Common myeloid progenitor, CD34-positive (primary cell): ENCODE results near the gene HOPX.
"Not testable (repeated sequence)": the region's sequence is repeated elsewhere in the genome, so short reads cannot be mapped to it uniquely, and the experiment has no call there.

Source experiments
- CTCF ChIA-PET: fragments of 350-600 bp; sonication (Branson Sonifier 250); formaldehyde crosslinking; loops from one replicate; lab custom pipeline; 2021; ENCODE audit warnings: antibody characterized with exemption; lab: Charles Lee
- POLR2A ChIA-PET: fragments of 350-600 bp; sonication (Branson Sonifier 250); formaldehyde crosslinking; loops from one replicate; lab custom pipeline; 2021; ENCODE audit warnings: antibody characterized with exemption; lab: Charles Lee
- DNase-seq, 3 donors: peaks; one replicate each; pipeline versions ENCODE4 v3.0.0 to v3.0.0-alpha.2; 2013
- H3K27ac ChIP-seq, 2 experiments: 1 replicate in 1 of 2; 2 replicates in 1 of 2; pipeline ENCODE4 v1.7.0; 2013; ENCODE audit warnings: inconsistent platforms in 2 of 2, low read length in 2 of 2, mild to moderate bottlenecking in 2 of 2, low read depth in 1 of 2, moderate library complexity in 1 of 2; ENCODE audit not compliant: severe bottlenecking in 2 of 2, insufficient read depth in 1 of 2, poor library complexity in 1 of 2
- H3K27me3 ChIP-seq, 5 experiments: replicated peaks in 2 of 5; 1 replicate in 3 of 5; 2 replicates in 2 of 5; pipeline versions ENCODE4 v1.6.1 to v1.7.0; 2013; ENCODE audit warnings: low read length in 4 of 5, mild to moderate bottlenecking in 2 of 5, moderate library complexity in 2 of 5, inconsistent platforms in 1 of 5; ENCODE audit not compliant: insufficient read depth in 5 of 5, control insufficient read depth in 4 of 5
- H3K36me3 ChIP-seq, 4 experiments: 1 replicate in 2 of 4; 2 replicates in 2 of 4; pipeline versions ENCODE4 v1.6.1 to v1.7.0; 2013; ENCODE audit warnings: low read length in 3 of 4, control low read depth in 1 of 4, mild to moderate bottlenecking in 1 of 4; ENCODE audit not compliant: control insufficient read depth in 4 of 4, insufficient read depth in 4 of 4
- H3K4me1 ChIP-seq, 4 experiments: 1 replicate in 3 of 4; 2 replicates in 1 of 4; pipeline versions ENCODE4 v1.6.1 to v1.7.1; 2013; ENCODE audit warnings: low read length in 3 of 4, mild to moderate bottlenecking in 3 of 4, control low read depth in 1 of 4, inconsistent platforms in 1 of 4, moderate library complexity in 1 of 4; ENCODE audit not compliant: control insufficient read depth in 4 of 4, insufficient read depth in 4 of 4; ENCODE audit errors: control extremely low read depth in 1 of 4
- H3K4me3 ChIP-seq, 7 experiments: 1 replicate in 4 of 7; 2 replicates in 3 of 7; pipeline versions ENCODE4 v1.5.1 to v1.7.0; 2013; ENCODE audit warnings: mild to moderate bottlenecking in 7 of 7, low read length in 6 of 7, moderate library complexity in 6 of 7, inconsistent platforms in 2 of 7, low read depth in 2 of 7, control low read depth in 1 of 7; ENCODE audit not compliant: insufficient read depth in 4 of 7, control insufficient read depth in 1 of 7; ENCODE audit errors: extremely low read depth in 1 of 7
- H3K9me3 ChIP-seq, 5 experiments: 1 replicate in 4 of 5; 2 replicates in 1 of 5; pipeline versions ENCODE4 v1.6.1 to v1.7.1; 2013; ENCODE audit warnings: low read length in 4 of 5, mild to moderate bottlenecking in 2 of 5, inconsistent platforms in 1 of 5, low read depth in 1 of 5, moderate library complexity in 1 of 5; ENCODE audit not compliant: control insufficient read depth in 4 of 5, insufficient read depth in 2 of 5; ENCODE audit errors: control extremely low read depth in 1 of 5
- WGBS: methylation state at CpG from one replicate; pipeline ENCODE4 v1.1.5; 2013; ENCODE audit not compliant: insufficient coverage; 5-methylcytosine and 5-hydroxymethylcytosine counted together

HOPX gene

DNA sequence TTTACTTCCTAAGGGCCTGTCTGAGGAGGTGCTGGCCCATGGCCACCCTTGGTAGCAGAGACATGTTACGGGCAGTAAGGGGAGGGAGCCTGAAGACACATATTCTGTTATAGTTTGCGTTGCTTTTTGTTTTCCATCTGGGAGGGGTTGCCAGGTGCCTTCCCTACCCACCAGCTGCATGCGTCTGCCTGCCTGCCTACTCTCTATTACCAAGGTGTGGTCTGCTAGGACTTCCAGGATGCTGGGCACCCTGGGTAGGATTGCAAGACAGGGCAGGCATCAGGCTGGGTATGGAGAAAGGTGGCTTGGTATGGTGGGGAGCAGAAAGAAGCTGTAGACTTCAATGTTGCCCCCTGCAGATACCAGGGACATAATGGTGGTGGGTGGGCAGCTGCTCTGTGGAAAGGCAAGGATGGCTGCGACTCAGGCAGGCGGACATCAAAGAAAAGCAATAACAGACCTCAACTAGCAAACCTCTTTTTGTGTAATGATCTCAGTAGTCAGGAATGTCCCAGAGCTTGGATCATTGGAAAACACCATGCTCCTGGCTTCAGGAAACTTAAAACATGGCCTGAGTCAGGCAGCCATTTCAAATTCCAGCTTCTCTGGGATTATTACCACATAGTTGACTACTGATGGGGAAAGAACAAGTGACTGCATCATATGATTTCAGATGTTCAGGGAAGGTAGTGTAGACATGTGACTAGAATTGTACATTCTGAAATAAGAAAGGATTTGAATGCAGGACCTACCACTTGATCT, 67.8 kb downstream of the HOPX start:
- ChIA-PET CTCF (interaction anchor here (0.6 to 1.1 kb wide), 4 partner anchors 12 to 319 kb away, joined by 3 to 4 read pairs (median 3); no protein-coding TSS in a partner anchor), POLR2A (interaction anchor here (1.0 kb wide), 1 partner anchor 9 kb away, joined by 3 read pairs; no protein-coding TSS in a partner anchor)
- no peak for DNase-seq
- 100% methylated on average over 4 of the region's 5 CpGs for WGBS
- Histone ChIP-seq H3K4me1 (peaks cover 0 to 3% (median 0%) of the 10 kb centered on the region in 4 experiments), H3K27ac (no peak overlapping the region), H3K9me3 (peaks cover 0 to 3% (median 0%) of the 10 kb centered on the region in 5 experiments), H3K4me3 (no peak overlapping the region), H3K27me3 (no peaks in the 10 kb centered on the region), H3K36me3 (no peaks in the 10 kb centered on the region)

DNA sequence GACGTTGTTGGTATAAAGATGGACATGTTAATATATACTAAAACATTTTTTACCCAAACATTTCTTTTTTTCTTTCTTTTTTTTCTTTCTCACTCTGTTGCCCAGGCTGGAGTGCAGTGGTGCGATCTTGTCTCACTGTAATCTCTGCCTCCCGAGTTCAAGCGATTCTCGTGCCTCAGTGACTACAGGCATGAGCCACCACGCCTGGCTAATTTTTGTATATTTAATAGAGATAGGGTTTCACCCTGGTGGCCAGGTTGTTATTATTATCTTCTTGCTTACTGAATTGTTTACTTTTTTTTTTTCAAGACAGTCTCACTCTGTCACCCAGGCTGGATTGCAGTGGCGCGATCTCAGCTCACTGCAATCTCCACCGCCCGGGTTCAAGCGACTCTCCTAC, 68.8 kb downstream of the HOPX start:
- WGBS: 83% methylated on average over 3 of the region's 11 CpGs
- no peak overlapping the region for H3K4me3 ChIP-seq
- H3K36me3 ChIP-seq: no peaks in the 10 kb centered on the region
- no peak overlapping the region for H3K27ac ChIP-seq
- peaks cover 0 to 2% (median 0%) of the 10 kb centered on the region in 5 experiments for H3K9me3 ChIP-seq
- H3K4me1 ChIP-seq: peaks cover 0 to 3% (median 0%) of the 10 kb centered on the region in 4 experiments
- DNase-seq: no peak
- H3K27me3 ChIP-seq: no peaks in the 10 kb centered on the region
- CTCF ChIA-PET: no interaction called here
- POLR2A ChIA-PET: no interaction called here

DNA sequence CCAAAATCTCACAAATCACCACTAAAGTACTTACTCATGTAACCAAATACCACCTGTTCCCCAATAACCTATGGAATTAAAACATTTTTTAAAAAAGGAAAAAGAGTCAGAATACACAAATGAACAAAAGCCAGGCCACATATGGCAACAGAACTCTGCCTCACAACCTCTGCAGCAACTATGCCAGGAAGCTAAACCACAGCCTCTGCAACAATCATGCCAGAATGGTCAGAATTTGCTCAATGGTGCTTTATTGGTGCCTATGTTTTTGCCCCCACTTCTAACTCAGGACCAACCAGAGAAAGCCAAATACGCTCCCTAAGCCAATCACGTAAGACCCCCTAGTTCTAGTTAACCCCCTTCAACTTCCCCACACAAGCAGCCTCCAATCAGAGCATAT, 69.6 kb downstream of the HOPX start:
- POLR2A ChIA-PET: no interaction called here
- CTCF ChIA-PET: no interaction called here

DNA sequence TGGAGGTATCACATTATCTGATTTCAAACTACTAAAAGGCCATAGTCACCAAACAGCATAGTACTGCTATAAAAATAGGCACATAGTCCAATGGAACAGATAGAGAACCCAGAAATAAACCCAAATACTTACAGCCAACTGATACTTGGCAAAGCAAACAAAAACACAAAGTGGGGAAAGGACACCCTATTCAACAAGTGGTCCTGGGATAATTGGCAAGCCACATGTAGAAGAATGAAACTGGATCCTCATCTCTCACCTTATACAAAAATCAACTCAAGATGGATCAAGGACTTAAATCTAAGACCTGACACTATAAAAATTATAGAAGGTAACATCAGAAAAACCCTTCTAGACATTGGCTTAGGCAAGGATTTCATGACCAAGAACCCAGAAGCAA, 70.9 kb downstream of the HOPX start:
- DNase-seq, H3K9me3 ChIP-seq, H3K4me3 ChIP-seq, CTCF ChIA-PET, H3K4me1 ChIP-seq, H3K27ac ChIP-seq, H3K27me3 ChIP-seq, POLR2A ChIA-PET, H3K36me3 ChIP-seq: not testable (repeated sequence)

More for the DNA sequence above, 69.6 kb downstream of the HOPX start:
- WGBS: 100% methylated on average over 1 of the region's 2 CpGs
- no peak for DNase-seq
- H3K4me3 ChIP-seq: no peak overlapping the region
- H3K36me3 ChIP-seq: no peaks in the 10 kb centered on the region
- H3K27ac ChIP-seq: no peak overlapping the region
- H3K27me3 ChIP-seq: no peaks in the 10 kb centered on the region
- H3K9me3 ChIP-seq: peaks cover 0 to 2% (median 0%) of the 10 kb centered on the region in 5 experiments
- H3K4me1 ChIP-seq: peaks cover 0 to 3% (median 0%) of the 10 kb centered on the region in 4 experiments

DNA sequence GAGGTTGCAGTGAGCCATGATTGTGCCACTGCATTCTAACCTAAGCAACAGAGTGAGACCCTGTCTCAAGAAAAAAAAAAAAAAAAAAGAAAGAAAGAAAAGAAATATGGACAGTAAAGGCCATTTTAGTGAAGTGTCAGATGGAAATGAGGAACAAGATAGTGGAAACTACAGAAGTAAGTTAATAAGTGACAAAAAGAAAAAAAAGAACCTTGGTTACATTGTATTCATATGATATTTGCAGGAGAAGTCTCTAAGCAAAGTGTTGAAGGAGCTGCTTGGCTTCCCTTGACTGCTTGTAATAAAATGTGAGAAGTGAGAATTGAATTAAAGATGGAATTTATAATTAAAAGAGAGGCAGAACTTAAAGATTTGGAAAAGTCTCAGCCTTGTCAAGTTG, 73.2 kb downstream of the HOPX start:
- Histone ChIP-seq H3K27me3 (no peaks in the 10 kb centered on the region), H3K4me1 (peaks cover 0 to 3% (median 0%) of the 10 kb centered on the region in 4 experiments), H3K9me3 (peaks cover 0 to 2% (median 0%) of the 10 kb centered on the region in 5 experiments), H3K36me3 (no peaks in the 10 kb centered on the region), H3K27ac (no peak overlapping the region), H3K4me3 (no peak overlapping the region)
- CTCF ChIA-PET: no interaction called here
- DNase-seq: no peak
- POLR2A ChIA-PET: no interaction called here

DNA sequence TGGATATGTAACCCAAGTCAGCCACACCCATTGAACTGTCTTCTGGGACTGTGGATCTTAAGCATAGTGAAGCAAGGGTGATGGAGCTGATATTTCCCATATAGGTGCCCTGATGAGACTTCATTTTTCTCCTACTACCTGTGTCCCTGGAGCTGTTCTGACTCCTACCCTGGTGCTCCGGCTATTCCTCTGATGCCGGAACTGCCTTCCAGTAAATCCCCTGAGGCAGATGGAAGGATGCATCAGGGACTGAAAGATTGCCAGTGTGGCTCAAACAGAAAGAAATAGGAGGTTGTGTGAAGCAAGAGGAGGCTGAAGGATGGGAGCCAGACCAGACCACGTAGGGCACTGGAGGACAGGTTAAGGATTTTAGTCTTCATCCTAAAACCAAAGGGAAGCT, 74.7 kb downstream of the HOPX start:
- no peak overlapping the region for H3K27ac ChIP-seq
- no peaks in the 10 kb centered on the region for H3K36me3 ChIP-seq
- 97% methylated on average over 3 of the region's 3 CpGs for WGBS
- no peak overlapping the region for H3K4me3 ChIP-seq
- CTCF ChIA-PET: interaction anchor here (0.7 kb wide), 1 partner anchor 14 kb away, joined by 3 read pairs; no protein-coding TSS in a partner anchor
- H3K9me3 ChIP-seq: peaks cover 0 to 2% (median 0%) of the 10 kb centered on the region in 5 experiments
- H3K27me3 ChIP-seq: no peaks in the 10 kb centered on the region
- DNase-seq: no peak
- POLR2A ChIA-PET: no interaction called here
- H3K4me1 ChIP-seq: no peaks in the 10 kb centered on the region

DNA sequence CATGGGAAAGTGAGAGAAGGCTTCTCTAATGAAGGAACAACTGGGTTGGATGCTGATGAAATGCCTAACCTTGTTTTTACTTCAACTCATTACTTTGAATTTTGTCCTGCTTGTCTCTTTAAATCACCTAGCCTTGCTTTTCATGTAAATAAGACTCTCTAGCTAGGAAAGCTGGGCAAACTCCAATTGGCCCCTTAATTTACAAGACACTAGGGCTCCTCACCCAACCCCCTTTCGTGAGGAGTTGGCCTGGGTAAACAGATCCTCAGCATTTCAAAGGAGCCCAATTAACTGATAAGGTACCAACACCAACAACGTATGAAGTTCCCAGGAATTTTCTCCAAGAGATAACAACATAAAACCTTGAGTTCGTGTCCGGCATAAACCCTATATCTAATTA, 75.6 kb downstream of the HOPX start:
- H3K9me3 ChIP-seq, H3K4me3 ChIP-seq, DNase-seq, H3K4me1 ChIP-seq, H3K27me3 ChIP-seq, H3K36me3 ChIP-seq, H3K27ac ChIP-seq, POLR2A ChIA-PET: not testable (repeated sequence)
- WGBS: 100% methylated on average over 1 of the region's 4 CpGs
- CTCF ChIA-PET: interaction anchor here (0.8 kb wide), 1 partner anchor 14 kb away, joined by 3 read pairs; no protein-coding TSS in a partner anchor
